ENCODE measurements around the gene AREG. TPM values are rescaled to one million over a fixed set of nuclear protein-coding genes. Genes with fewer than 3 reads are reported as not detected.
A peak's percentile ranks its signal among the peaks of the same experiment; 100 is the strongest.

AREG gene
- polyA plus RNA-seq, 1 experiment: 2.4 TPM

GRCh38 chr4:74413265-74413664, 31.7 kb upstream of the AREG start:
- DNase-seq (ENCODE audit: low read depth, low spot score): no peak
- Histone ChIP-seq H3K27ac (ENCODE audit: low read depth, low read length) (no peak overlapping the region), H3K9me3 (ENCODE audit: control insufficient read depth, insufficient read depth, low read length) (no peaks in the 10 kb centered on the region), H3K27me3 (ENCODE audit: control insufficient read depth, insufficient read depth, low read length) (no peaks in the 10 kb centered on the region), H3K4me3 (ENCODE audit: low read depth, low read length) (no peak overlapping the region)
- CTCF ChIA-PET: no interaction called here
- no peak for TF ChIP-seq CTCF (IDR thresholded peaks at IDR 0.05; ENCODE audit: low read depth, low read length)
- POLR2A ChIA-PET: no interaction called here

- POLR2A ChIA-PET: no interaction called here
- no peaks in the 10 kb centered on the region for H3K27me3 ChIP-seq (ENCODE audit: control insufficient read depth, insufficient read depth, low read length)
- CTCF ChIA-PET: interaction anchor here (1.0 to 1.1 kb wide), 2 partner anchors 37 to 41 kb away, joined by 3 read pairs; no protein-coding TSS in a partner anchor
Measured at GRCh38 chr4:74414149-74414809, 30.7 kb upstream of the AREG start.

GRCh38 chr4:74415602-74416300, 29.2 kb upstream of the AREG start:
- no peak for TF ChIP-seq CTCF (IDR thresholded peaks at IDR 0.05; ENCODE audit: low read depth, low read length)
- H3K27ac ChIP-seq (ENCODE audit: low read depth, low read length): no peak overlapping the region
- POLR2A ChIA-PET: no interaction called here
- no peak overlapping the region for H3K4me3 ChIP-seq (ENCODE audit: low read depth, low read length)
- CTCF ChIA-PET: interaction anchor here (0.8 to 1.2 kb wide), 3 partner anchors 39 to 45 kb away, joined by 3 read pairs; no protein-coding TSS in a partner anchor
- no peaks in the 10 kb centered on the region for H3K9me3 ChIP-seq (ENCODE audit: control insufficient read depth, insufficient read depth, low read length)
- H3K27me3 ChIP-seq (ENCODE audit: control insufficient read depth, insufficient read depth, low read length): no peaks in the 10 kb centered on the region
- DNase-seq (ENCODE audit: low read depth, low spot score): no peak

More at GRCh38 chr4:74414149-74414809, 30.7 kb upstream of the AREG start:
- Histone ChIP-seq H3K4me3 (ENCODE audit: low read depth, low read length) (no peak overlapping the region), H3K9me3 (ENCODE audit: control insufficient read depth, insufficient read depth, low read length) (no peaks in the 10 kb centered on the region), H3K27ac (ENCODE audit: low read depth, low read length) (no peak overlapping the region)
- no peak for TF ChIP-seq CTCF (IDR thresholded peaks at IDR 0.05; ENCODE audit: low read depth, low read length)
- no peak for DNase-seq (ENCODE audit: low read depth, low spot score)

- Histone ChIP-seq H3K9me3 (ENCODE audit: control insufficient read depth, insufficient read depth, low read length) (no peaks in the 10 kb centered on the region), H3K27ac (ENCODE audit: low read depth, low read length) (no peak overlapping the region), H3K4me3 (ENCODE audit: low read depth, low read length) (no peak overlapping the region), H3K27me3 (ENCODE audit: control insufficient read depth, insufficient read depth, low read length) (no peaks in the 10 kb centered on the region)
- ChIA-PET POLR2A (no interaction called here), CTCF (interaction anchor here (1.1 kb wide), 1 partner anchor 27 kb away, joined by 3 read pairs; the partner anchor contains the start of gene AREG)
- TF ChIP-seq CTCF (IDR thresholded peaks at IDR 0.05; ENCODE audit: low read depth, low read length): no peak
- DNase-seq (ENCODE audit: low read depth, low spot score): peak; percentile 16
Measured at GRCh38 chr4:74418063-74418670, 26.8 kb upstream of the AREG start.

- no peak for DNase-seq (ENCODE audit: low read depth, low spot score)
- TF ChIP-seq CTCF (IDR thresholded peaks at IDR 0.05; ENCODE audit: low read depth, low read length): no peak
- H3K9me3 ChIP-seq (ENCODE audit: control insufficient read depth, insufficient read depth, low read length): no peaks in the 10 kb centered on the region
- POLR2A ChIA-PET: no interaction called here
- H3K27ac ChIP-seq (ENCODE audit: low read depth, low read length): no peak overlapping the region
- CTCF ChIA-PET: interaction anchor here (1.3 kb wide), 1 partner anchor 255 kb away, joined by 4 read pairs; no protein-coding TSS in a partner anchor
- H3K27me3 ChIP-seq (ENCODE audit: control insufficient read depth, insufficient read depth, low read length): no peaks in the 10 kb centered on the region
- H3K4me3 ChIP-seq (ENCODE audit: low read depth, low read length): no peak overlapping the region
Measured at GRCh38 chr4:74420863-74421262, 24.1 kb upstream of the AREG start.

All from AG04450 (cell line).